HepG2 (cell line): ENCODE measurements around the gene TJP2. TPM values are rescaled to one million over a fixed set of nuclear protein-coding genes. Genes with fewer than 3 reads are reported as not detected.

Source experiments
- MAZ ChIP-seq, 2 experiments: sonication (generic) in 1 of 2; formaldehyde crosslinking in 1 of 2; IDR thresholded peaks; 2 replicates each; pipeline versions ENCODE4 v1.5.0 to v1.6.1; 2012 to 2020; ENCODE audit warnings: low read depth in 2 of 2, mild to moderate bottlenecking in 2 of 2, borderline replicate concordance in 1 of 2, improper control_type of control experiment in 1 of 2, low read length in 1 of 2, missing genetic modification reagents in 1 of 2, moderate library complexity in 1 of 2
- SOX5 ChIP-seq: IDR thresholded peaks from 2 replicates; pipeline ENCODE4 v1.6.1; 2016; ENCODE audit warnings: borderline replicate concordance
- ZNF251 ChIP-seq: sonication (generic); formaldehyde crosslinking; IDR thresholded peaks from 2 replicates; pipeline ENCODE4 v1.9.0; 2021; ENCODE audit warnings: mild to moderate bottlenecking, missing genetic modification reagents
- polyA plus RNA-seq, 8 experiments: library from polyadenylated mRNA; depleted of rRNA in 3 of 8; stranded (reverse) in 7 of 8; unstranded in 1 of 8; fragments of >200 nt; fragmentation: Illumina TruSeq in 4 of 8; extraction: Trizol in 4 of 8; gene quantifications; 2 replicates each; pipeline versions ENCODE4 v1.2.1 to v1.2.3, GENCODE V29; 2011 to 2016; ENCODE audit warnings: low read depth in 4 of 8, missing spikeins in 1 of 8, mixed read lengths in 1 of 8; ENCODE audit not compliant: insufficient read depth in 1 of 8
- total RNA-seq, 5 experiments: library from RNA; depleted of rRNA; stranded (reverse); fragments of >200 nt; fragmentation: Illumina TruSeq; extraction: Trizol; gene quantifications; 2 replicates each; pipeline ENCODE4 v1.2.3, GENCODE V29; 2016; ENCODE audit warnings: low read depth in 1 of 5
- TF ChIP-seq, protein P1 (sequence below): sonication (generic); formaldehyde crosslinking; IDR thresholded peaks from 2 replicates; pipeline ENCODE4 v1.4.0; 2020; ENCODE audit warnings: missing genetic modification reagents
- TF ChIP-seq, protein P2 (sequence below): sonication (generic); formaldehyde crosslinking; IDR thresholded peaks from 2 replicates; pipeline ENCODE4 v1.9.0; 2022; ENCODE audit warnings: low read depth, missing genetic modification reagents

Gene TJP2
- total and polyA plus RNA-seq, 2 of the 13 experiments (the other 11 are each of a cell fraction or from before 2014, with no cell fraction given), result 109 to 110 TPM

DNA sequence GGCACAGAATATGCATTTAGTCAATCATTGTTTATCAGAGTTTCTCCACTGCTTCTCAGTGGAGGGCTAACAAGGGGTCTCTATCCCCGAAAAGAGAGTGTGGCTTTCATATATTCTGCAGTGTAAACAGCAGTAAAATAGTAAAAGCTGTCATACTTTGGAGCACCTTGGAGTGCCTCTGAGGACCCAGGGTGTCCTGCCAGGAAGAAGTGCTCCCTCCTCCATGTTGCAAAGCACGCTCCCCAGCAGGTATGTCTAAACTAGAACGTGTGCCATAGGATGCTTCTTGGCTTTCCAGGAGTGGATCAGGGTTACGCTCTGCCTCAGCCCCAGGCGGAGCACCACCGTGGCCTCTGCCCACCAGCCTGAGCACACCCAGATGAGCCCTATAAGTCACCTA is 8.5 kb upstream of the TJP2 start (continued):
- TF ChIP-seq, protein P1, sequence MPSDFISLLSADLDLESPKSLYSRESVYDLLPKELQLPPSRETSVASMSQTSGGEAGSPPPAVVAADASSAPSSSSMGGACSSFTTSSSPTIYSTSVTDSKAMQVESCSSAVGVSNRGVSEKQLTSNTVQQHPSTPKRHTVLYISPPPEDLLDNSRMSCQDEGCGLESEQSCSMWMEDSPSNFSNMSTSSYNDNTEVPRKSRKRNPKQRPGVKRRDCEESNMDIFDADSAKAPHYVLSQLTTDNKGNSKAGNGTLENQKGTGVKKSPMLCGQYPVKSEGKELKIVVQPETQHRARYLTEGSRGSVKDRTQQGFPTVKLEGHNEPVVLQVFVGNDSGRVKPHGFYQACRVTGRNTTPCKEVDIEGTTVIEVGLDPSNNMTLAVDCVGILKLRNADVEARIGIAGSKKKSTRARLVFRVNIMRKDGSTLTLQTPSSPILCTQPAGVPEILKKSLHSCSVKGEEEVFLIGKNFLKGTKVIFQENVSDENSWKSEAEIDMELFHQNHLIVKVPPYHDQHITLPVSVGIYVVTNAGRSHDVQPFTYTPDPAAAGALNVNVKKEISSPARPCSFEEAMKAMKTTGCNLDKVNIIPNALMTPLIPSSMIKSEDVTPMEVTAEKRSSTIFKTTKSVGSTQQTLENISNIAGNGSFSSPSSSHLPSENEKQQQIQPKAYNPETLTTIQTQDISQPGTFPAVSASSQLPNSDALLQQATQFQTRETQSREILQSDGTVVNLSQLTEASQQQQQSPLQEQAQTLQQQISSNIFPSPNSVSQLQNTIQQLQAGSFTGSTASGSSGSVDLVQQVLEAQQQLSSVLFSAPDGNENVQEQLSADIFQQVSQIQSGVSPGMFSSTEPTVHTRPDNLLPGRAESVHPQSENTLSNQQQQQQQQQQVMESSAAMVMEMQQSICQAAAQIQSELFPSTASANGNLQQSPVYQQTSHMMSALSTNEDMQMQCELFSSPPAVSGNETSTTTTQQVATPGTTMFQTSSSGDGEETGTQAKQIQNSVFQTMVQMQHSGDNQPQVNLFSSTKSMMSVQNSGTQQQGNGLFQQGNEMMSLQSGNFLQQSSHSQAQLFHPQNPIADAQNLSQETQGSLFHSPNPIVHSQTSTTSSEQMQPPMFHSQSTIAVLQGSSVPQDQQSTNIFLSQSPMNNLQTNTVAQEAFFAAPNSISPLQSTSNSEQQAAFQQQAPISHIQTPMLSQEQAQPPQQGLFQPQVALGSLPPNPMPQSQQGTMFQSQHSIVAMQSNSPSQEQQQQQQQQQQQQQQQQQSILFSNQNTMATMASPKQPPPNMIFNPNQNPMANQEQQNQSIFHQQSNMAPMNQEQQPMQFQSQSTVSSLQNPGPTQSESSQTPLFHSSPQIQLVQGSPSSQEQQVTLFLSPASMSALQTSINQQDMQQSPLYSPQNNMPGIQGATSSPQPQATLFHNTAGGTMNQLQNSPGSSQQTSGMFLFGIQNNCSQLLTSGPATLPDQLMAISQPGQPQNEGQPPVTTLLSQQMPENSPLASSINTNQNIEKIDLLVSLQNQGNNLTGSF (CRISPR knock-in tag), result no peak
- TF ChIP-seq MAZ (IDR thresholded peaks at IDR 0.05; ENCODE audit: borderline replicate concordance, low read depth, low read length) (no peak), MAZ (CRISPR knock-in tag; IDR thresholded peaks at IDR 0.05; ENCODE audit: low read depth) (no peak), SOX5 (CRISPR knock-in tag) (no peak), ZNF251 (no peak)
- TF ChIP-seq, protein P2, sequence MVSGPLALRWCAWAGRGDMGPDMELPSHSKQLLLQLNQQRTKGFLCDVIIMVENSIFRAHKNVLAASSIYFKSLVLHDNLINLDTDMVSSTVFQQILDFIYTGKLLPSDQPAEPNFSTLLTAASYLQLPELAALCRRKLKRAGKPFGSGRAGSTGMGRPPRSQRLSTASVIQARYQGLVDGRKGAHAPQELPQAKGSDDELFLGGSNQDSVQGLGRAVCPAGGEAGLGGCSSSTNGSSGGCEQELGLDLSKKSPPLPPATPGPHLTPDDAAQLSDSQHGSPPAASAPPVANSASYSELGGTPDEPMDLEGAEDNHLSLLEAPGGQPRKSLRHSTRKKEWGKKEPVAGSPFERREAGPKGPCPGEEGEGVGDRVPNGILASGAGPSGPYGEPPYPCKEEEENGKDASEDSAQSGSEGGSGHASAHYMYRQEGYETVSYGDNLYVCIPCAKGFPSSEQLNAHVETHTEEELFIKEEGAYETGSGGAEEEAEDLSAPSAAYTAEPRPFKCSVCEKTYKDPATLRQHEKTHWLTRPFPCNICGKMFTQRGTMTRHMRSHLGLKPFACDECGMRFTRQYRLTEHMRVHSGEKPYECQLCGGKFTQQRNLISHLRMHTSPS (CRISPR knock-in tag), result no peak
